Measurements from ENCODE around the gene LMCD1.

LMCD1 gene

DNA sequence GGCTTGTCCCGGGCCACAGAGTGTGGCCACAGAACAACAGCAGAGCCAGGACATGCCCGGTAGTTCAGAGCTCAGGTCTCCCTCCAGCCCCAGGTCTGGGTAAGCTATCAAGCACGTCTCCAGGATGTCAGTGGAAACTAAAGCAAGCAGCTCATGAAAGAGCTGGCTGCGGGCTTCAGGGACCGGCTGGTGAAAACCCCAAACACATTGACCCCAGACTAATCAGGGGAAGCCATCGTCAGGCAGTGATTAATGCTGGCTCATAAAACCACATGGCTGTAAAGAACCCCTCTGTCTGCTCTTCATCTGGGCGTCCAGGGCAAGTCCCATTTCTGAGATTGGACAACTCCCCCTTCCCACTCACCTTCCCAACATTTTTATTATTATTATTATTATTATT lies 37.8 kb downstream of the LMCD1 start:
- FAIRE-seq = no peak

DNA sequence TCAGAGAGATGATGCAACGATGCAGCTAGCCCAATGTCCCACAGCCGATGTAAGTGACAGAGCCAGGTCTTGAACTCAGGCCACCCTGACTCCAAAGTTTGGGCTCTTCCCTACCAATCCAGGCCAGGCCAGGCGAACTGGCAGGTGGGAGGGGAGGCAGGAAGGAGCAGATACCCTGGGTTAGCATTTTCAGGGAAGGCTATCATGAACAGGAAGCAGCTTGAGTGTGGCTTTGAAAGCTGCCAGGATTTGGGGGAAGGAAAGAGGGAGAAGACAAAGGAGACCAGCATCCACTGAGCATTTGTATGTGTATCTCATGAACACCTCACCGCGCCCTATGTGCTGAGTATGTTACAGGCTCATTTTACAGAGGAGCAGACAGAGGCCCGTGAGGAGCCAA lies 38.8 kb downstream of the LMCD1 start:
- no peak for FAIRE-seq

DNA sequence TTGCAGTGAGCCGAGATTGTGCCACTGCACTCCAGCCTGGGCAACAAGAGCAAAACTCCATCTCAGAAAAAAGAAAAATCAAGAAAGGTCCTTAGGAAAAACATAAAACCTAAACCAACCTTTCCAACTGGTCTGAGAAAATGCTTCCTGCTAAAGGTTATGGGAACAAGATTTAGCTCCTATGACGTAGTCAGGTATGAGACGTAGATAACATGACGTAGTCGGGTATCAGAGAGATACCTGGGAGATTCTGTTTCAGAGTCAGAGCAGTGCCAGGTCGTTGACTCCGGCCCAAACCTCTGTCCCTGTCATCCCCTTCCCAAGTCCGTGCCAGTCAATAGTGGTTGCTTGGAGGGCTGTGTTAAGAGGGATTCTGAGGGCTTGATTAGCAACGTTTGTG lies 39.9 kb downstream of the LMCD1 start:
- no peak for FAIRE-seq

DNA sequence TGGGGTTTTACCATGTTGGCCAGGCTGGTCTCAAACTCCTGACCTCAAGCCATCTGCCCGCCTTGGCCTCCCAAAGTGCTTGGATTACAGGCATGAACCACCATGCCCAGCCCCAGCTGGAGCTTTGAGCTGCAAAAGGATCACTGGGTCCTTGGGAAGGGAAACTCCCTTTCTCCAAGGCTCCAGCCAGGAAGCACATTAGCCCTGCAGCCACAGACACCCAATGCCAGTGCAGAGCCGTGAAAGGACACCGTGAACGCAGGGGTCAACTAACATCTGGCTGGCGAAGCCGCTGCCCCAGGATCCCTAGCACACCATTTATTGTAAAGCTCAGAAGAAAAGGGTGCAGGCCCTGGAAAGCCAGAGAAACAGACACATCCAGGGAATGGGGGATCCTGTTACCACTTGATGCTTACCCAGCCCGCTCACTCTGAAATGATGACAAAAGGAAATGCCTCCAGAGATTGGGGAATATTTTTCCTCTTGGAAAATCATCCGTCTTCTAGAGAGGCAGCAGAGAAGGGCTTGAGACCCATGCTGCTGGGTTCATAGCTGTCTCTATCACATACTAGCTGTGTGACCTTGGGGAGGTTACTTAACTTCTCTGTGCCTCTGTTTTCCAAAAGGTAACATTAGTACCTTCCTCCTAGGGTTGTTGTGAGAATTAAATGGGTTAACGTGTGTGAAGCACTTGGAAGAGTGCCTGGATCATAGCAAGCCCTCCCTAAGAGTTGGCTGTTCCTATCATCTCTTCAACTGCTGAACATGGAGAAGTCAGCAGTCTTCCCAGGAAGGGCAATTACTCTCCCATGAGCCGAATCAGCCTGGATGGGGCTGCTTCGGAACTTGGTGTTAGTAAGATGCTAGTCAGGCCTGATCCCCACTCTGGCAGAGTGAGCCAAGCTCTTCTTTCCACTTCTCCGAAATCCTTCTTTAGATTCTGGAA lies 40.8 kb downstream of the LMCD1 start:
- no peak for FAIRE-seq

GRCh38 chr3:8546609-8547008 lies 45.0 kb downstream of the LMCD1 start:
- FAIRE-seq = no peak

DNA sequence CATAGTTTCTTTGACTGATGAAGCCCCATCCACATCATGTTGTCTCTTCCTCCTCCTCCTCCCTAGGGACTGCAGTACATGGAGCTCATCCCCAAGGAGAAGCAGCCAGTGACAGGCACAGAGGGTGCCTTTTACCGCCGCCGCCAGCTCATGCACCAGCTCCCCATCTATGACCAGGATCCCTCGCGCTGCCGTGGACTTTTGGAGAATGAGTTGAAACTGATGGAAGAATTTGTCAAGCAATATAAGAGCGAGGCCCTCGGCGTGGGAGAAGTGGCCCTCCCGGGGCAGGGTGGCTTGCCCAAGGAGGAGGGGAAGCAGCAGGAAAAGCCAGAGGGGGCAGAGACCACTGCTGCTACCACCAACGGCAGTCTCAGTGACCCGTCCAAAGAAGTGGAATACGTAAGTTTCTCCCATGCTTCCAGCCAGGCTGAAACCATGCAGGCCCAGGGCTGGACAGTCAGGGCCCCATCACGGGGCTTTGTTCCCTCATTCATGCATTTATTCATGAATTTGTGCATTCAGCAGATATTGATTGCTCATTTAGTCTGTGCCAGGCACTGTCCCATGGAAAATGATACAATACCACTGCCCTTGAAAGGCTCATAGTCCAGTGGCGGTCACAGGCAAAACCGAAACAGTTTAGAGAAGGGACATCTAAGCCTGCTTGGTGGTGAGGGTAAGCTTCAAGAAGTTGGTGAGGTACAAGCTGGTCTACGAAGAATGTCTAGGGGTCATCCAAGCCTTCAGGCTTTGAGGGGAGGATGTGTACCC lies 47.1 kb downstream of the LMCD1 start:
- FAIRE-seq = no peak

- no peak for FAIRE-seq
Measured at GRCh38 chr3:8549354-8549753, 47.7 kb downstream of the LMCD1 start.

DNA sequence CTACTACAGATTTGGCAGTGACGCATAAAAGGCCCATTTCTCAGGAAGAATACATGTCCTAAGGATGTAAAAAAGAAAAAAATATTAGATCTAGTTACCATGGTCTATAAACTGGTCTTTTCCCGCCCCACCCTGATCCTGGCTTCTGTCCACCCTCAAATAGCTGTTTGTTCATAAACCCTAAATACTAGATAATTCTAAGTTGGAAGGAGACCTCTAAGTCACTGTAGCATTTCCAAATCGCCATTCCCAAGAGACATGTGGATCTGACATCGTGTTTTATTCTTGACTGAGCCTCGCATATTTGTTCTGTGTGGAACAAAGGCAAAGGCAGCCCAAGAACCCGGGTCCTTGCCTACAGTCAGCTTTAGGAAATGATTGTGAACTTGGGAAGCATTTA lies 49.0 kb downstream of the LMCD1 start:
- FAIRE-seq = no peak

GRCh38 chr3:8552223-8552762 lies 50.7 kb downstream of the LMCD1 start:
- FAIRE-seq = no peak

GRCh38 chr3:8553405-8553804 lies 51.8 kb downstream of the LMCD1 start:
- FAIRE-seq = no peak

GRCh38 chr3:8554696-8555095 lies 53.1 kb downstream of the LMCD1 start:
- FAIRE-seq = no peak

DNA sequence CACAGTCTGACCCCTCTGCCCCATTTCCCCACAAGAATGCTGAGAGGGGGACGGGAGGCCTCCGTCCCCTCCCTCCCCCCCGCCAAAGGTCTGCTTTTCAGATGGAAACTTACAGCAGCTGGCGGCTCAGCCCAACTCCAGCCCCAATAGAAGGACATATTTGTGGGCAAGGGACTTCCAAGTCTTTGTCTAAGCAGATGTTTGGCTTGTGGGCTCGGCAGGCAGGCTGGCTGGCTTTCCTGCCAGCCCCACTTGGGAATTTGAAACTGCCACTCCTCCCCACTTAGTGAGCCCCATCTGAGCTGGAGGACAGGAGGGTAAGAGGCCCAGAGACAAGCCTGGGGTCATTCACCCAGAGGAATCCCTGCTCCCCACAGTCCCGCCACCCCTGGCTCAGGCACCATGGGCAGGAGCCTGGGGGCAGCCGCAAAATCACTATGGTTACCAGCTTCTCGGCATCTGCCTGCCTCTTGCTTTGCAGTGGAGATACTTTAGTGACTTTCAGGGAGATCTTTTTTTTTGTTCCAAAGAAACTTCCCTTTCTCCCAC lies 53.6 kb downstream of the LMCD1 start:
- FAIRE-seq = no peak

DNA sequence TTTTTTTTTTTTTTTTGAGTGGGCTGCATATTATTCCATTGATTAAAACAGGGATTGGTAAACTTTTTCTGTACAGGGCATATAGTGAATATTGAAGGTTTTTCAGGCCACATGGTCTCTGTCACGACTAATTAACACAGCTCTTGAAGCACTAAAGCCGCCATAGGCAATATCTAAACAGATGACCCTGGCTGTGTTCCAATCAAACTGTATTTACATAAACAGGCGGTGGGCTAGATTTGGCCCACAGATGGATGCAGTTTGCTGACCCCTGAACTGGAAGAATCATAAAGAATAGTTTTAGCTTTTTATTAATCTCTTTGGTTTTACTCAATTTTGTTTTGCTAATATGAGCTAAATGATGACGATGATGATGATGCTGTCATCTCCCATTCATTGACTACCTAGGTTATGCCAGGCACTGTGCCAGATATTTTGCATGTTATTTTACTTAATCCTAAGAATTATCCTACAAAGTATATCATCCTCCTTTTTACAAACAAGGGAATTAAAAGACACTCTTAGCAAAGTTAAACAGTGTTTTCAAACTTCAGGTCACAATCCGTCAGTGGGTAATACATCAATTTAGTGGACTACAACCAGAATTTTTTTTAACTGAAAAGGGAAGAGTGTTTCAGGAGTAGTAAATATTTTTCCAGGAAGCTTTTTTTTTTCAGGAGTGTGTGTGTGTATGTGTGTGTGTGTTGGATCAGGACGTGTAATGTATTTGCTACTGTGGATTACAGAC lies 54.3 kb downstream of the LMCD1 start:
- no peak for FAIRE-seq

GRCh38 chr3:8556473-8556869 lies 54.8 kb downstream of the LMCD1 start:
- FAIRE-seq = no peak

GRCh38 chr3:8557298-8557697 lies 55.7 kb downstream of the LMCD1 start:
- no peak for FAIRE-seq

DNA sequence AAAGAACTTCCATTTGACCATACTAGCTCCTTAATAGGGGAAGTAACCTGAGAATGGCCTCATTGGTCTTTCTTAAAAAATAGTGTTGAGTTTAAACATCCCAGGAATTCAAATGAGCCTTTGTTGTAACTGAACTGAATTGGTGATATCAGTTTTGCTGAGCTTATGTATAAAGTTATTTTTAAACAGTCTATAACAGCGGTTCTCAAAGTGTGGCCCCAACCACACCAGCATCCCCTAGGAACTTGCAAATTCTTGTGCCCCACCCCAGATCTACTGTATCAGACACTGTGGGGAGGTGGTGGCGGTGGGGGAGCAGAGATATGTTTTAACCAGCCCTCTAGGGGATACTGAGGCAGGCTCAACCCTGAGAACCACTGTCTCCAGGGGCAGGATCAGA lies 57.0 kb downstream of the LMCD1 start:
- no peak for FAIRE-seq

- FAIRE-seq = no peak
Measured at GRCh38 chr3:8559351-8559750, 57.7 kb downstream of the LMCD1 start.

DNA sequence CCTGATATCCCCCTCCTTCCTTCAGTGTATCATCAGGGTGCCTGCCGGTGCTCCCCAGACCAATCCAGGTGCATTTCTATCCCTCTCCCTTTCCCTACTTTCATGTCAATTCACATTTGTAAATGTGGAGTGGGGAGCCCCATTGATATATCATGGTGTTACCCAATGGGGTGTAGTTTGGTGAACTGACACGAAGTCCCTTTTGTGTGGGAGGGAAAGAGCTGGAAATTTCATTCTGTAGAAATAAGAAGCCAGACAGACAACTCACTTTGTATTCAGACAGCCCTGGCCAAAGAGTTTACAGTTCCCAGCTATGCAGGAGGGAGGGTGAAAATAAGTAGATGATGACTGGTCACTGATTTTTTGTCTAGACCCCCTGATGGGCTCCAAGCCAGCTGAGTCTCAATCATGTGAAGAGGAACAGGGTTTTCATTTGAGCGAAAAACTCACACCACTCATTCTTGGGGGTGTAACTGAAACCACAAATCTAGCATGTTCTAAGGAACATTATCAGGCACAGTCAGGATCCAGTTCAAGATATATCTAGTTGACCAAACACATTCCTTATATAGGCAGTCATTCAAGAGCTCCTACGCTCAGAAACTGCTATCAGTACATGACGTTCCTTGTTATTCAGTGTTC lies 58.9 kb downstream of the LMCD1 start:
- no peak for FAIRE-seq

DNA sequence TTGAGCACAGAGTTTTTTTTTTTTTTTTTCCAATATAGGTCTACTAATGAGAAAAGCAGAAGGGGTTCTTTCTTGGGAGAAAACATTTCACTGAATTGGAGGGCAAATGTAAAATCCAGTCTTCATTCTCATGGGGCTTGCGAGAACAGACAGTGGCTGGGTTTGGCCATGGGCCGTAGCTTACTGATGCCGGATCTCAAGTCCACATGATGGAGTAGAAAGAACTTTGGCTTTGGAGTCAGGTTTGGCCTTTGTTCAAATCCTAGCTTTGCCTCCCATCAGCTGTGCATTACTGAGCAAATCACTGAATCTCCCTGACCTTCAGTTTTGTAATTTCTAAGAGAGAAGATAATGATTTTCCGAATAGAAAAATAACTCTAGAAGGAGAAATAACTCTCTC lies 59.7 kb downstream of the LMCD1 start:
- no peak for FAIRE-seq

- FAIRE-seq = no peak
Measured at GRCh38 chr3:8562081-8562595, 60.5 kb downstream of the LMCD1 start.

DNA sequence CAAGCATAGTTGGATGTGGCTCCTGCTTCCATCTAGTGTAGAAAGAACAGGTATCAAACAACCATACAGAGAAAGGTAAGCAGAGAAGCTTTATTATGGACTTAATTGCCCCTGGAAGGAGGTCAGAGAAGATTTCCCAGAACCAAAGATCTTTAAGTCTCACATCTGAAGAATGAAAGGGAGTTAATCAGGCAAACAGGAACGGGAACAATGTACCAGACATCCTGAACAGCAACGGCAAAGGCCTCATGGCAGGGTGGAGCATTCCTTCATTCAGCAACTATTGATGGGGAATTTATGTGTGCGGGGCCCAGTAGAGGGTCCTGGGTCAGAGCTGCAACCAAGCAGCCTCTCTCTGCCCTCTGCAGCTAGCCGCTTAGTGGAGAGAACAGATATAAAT lies 61.5 kb downstream of the LMCD1 start:
- no peak for FAIRE-seq

GRCh38 chr3:8563597-8563996 lies 62.0 kb downstream of the LMCD1 start:
- no peak for FAIRE-seq

All from G401.6 (cell line).